ENCODE results near the gene SLC22A4. TPM values are rescaled to one million over a fixed set of nuclear protein-coding genes. Genes with fewer than 3 reads are reported as not detected.

Gene SLC22A4
- total and polyA plus RNA-seq, 2 experiments from 2014 or later = 0.27 to 0.32 TPM

DNA sequence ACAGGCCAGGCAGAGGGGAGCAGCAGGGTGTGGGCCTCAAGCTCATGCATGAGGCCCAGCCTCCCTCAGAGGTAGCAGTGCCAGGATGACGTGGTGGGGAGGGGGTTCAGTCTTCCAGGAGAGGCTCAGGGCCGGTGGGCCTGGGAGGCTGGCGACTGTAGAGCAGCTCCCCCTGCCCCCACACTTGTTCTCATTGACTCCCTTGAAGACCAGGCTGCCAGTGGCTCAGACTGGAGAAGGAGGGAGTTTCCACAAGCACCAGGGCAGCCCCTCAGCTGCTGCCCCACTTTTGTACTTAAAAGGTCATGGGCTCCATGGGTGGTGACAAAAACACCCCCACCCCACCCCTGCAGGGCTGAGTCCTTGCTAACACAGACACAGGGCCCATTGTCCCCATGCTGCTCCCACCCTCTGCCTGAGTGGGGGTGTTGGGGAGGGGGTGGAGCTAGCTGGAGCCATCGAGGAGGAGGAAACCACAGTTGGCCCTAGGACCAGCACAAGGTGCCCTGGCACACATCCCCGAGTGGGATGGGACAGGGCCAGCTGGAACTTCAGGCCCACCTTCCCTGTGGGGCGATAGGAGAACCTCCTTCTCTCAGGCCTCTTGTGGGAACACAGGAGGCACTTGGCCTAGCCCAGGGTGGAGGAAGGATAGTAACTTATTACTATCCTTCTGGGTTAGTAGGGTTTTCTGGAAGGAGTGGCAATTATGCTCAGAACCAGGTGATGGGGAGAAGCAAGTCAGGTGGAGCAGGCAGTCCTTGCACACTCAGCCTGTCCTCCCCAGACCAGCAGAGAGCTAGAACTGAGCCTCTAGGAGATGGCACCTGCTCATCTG is 26.0 kb upstream of the SLC22A4 start:
- Histone ChIP-seq H3K27ac (no peak overlapping the region), H3K27me3 (no peaks in the 10 kb centered on the region), H3K36me3 (no peaks in the 10 kb centered on the region), H3K4me3 (no peak overlapping the region), H3K4me1 (ENCODE audit: low read depth) (no peaks in the 10 kb centered on the region), H3K9me3 (ENCODE audit: low read depth) (no peaks in the 10 kb centered on the region)
- no peak for DNase-seq (ENCODE audit: low read depth in 1 of 2, low spot score in 1 of 2)
- TF ChIP-seq, protein P1, sequence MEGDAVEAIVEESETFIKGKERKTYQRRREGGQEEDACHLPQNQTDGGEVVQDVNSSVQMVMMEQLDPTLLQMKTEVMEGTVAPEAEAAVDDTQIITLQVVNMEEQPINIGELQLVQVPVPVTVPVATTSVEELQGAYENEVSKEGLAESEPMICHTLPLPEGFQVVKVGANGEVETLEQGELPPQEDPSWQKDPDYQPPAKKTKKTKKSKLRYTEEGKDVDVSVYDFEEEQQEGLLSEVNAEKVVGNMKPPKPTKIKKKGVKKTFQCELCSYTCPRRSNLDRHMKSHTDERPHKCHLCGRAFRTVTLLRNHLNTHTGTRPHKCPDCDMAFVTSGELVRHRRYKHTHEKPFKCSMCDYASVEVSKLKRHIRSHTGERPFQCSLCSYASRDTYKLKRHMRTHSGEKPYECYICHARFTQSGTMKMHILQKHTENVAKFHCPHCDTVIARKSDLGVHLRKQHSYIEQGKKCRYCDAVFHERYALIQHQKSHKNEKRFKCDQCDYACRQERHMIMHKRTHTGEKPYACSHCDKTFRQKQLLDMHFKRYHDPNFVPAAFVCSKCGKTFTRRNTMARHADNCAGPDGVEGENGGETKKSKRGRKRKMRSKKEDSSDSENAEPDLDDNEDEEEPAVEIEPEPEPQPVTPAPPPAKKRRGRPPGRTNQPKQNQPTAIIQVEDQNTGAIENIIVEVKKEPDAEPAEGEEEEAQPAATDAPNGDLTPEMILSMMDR (IDR thresholded peaks at IDR 0.05; ENCODE audit: low read depth, low read length) = no peak

DNA sequence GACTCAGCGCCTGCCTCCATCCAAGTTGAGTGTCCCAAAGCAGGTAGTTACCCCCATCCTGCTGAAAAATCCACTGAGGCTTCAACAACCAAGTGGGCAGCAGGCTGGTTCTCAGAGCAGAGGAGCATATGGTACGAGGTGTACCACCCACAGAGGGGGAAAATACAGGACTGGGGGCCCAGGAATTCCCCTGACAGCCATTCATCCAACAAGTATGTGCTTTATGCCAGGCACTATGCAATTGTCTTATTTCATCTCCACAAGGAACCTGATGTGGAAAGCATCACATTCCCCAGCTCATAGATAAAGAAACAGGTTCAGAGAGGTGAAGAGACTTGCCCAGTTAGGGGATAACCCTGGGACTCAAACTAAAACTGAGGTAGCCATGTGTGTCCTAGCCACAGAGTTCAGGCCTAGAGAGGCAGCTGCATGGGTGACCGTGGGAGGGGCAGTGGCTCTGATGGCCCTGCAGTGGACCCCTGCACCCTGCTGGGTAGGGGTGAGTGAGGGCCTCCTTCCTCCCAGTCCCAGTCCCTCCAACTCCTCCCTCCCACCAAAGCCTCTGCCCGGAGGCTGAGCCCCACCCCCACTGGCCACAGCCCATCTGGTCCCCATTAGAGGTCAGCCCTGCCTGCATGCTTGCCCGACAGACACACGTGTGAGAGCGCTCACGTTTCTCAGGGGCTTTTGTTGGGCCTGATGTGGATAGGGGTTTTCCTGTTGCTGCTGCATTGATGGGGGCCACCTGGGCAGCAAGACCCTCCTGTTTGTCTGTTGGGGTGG is 25.2 kb upstream of the SLC22A4 start:
- H3K27me3 ChIP-seq = no peaks in the 10 kb centered on the region
- H3K36me3 ChIP-seq = no peaks in the 10 kb centered on the region
- no peak for DNase-seq (ENCODE audit: low read depth in 1 of 2, low spot score in 1 of 2)
- no peak overlapping the region for H3K4me3 ChIP-seq
- H3K4me1 ChIP-seq (ENCODE audit: low read depth) = no peaks in the 10 kb centered on the region
- no peak overlapping the region for H3K27ac ChIP-seq
- TF ChIP-seq, protein P1 (IDR thresholded peaks at IDR 0.05; ENCODE audit: low read depth, low read length) = no peak
- no peaks in the 10 kb centered on the region for H3K9me3 ChIP-seq (ENCODE audit: low read depth)

DNA sequence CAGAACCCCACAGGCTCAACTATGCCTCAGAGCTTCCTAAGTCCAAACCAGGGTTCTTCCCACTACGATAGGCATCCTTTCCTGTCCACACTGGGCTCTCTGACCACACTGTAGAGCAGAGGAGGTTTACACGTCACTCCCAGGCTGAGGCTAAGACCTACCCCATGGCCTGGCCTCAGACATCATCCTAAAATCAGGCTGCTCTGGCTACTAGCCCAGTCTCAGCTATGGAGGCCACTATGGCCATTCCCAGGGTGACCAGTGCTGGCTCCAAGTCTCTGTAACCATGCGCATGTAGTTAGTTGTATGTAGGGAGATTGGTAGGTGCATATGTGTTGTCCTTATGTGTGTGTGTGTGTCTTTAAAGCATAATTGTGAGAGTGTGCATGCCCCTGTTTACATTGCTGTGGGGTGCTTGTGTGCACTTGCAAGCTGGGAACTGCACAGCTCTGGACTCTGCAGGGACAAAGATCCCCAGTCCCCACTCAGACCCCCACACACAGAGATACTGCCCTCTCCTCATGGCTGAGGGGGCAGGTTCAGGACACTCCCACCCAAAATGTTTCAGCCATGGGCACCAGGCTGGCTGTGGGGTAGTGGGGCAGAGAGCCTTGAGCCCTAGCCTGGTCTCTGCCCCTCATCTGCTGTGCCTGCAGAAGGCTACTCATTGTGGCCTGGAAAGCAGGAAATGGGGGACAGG is 24.4 kb upstream of the SLC22A4 start:
- Histone ChIP-seq H3K27ac (no peak overlapping the region), H3K27me3 (no peaks in the 10 kb centered on the region), H3K9me3 (ENCODE audit: low read depth) (no peaks in the 10 kb centered on the region), H3K4me3 (no peak overlapping the region), H3K4me1 (ENCODE audit: low read depth) (no peaks in the 10 kb centered on the region), H3K36me3 (no peaks in the 10 kb centered on the region)
- no peak for DNase-seq (ENCODE audit: low read depth in 1 of 2, low spot score in 1 of 2)
- TF ChIP-seq, protein P1 (IDR thresholded peaks at IDR 0.05; ENCODE audit: low read depth, low read length) = no peak

DNA sequence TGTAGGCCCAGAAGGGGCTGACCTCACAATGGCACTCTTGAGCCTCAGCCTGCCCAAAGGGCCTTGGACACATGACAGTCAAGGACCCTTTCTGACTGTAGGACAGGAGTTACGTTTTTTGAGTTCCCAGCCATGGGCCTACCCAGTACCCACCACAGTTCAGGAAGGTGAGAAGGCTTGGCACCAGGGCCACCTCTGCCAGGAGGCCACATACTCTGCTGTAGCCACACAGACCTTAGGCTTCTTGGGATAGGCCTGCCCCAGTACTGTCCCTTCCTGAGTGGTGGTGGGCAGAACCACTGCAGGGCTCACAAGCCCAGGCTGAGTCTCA is 23.9 kb upstream of the SLC22A4 start:
- Histone ChIP-seq H3K27ac (no peak overlapping the region), H3K9me3 (ENCODE audit: low read depth) (no peaks in the 10 kb centered on the region), H3K27me3 (no peaks in the 10 kb centered on the region), H3K36me3 (no peaks in the 10 kb centered on the region), H3K4me3 (no peak overlapping the region), H3K4me1 (ENCODE audit: low read depth) (no peaks in the 10 kb centered on the region)
- TF ChIP-seq, protein P1 (IDR thresholded peaks at IDR 0.05; ENCODE audit: low read depth, low read length) = no peak
- DNase-seq (ENCODE audit: low read depth in 1 of 2, low spot score in 1 of 2) = no peak

DNA sequence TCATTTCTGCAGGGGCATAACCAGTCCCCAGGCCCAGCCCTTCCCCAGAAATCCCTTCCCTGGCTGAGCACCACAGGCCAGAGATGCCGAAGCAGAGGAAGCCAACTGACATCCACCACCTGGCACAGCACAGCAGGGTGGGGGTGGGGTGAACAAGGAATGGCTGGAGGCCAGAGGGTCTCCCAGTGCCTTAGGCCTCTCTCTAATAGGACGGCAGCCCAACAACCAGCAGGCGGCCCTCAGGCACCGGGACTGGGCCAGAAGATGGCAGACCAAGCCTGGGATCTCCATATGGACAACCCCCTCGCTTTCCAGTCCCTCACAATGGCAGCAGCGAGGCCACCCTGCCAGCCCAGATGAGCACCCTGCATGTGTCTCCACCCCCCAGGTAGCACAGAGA is 23.5 kb upstream of the SLC22A4 start:
- Histone ChIP-seq H3K4me3 (no peak overlapping the region), H3K27me3 (no peaks in the 10 kb centered on the region), H3K9me3 (ENCODE audit: low read depth) (no peaks in the 10 kb centered on the region), H3K36me3 (no peaks in the 10 kb centered on the region), H3K4me1 (ENCODE audit: low read depth) (no peaks in the 10 kb centered on the region), H3K27ac (no peak overlapping the region)
- DNase-seq (ENCODE audit: low read depth in 1 of 2, low spot score in 1 of 2) = no peak
- TF ChIP-seq, protein P1 (IDR thresholded peaks at IDR 0.05; ENCODE audit: low read depth, low read length) = no peak
